HCT116 (cell line): ENCODE results near the gene LAX1. TPM values are rescaled to one million over a fixed set of nuclear protein-coding genes. Genes with fewer than 3 reads are reported as not detected.

Experiments used
- ATAC-seq: fragments of 200-7000 bp; cut with Tn5 transposase; 2 replicates; pipeline ENCODE4 v1.9.1; 2020; ENCODE audit warnings: mild to moderate bottlenecking, moderate library complexity
- BruUV-seq: library from RNA; stranded (reverse); fragments of 400-500 nt; replicated peaks from 2 replicates; lab custom pipeline; 2021; lab: Mats Ljungman, UMichigan
- CTCF ChIA-PET: fragments of 300-600 bp; sonication (Branson Sonifier 250); formaldehyde crosslinking; loops from one replicate; lab custom pipeline; 2021; ENCODE audit warnings: antibody characterized with exemption; lab: Charles Lee
- POLR2A ChIA-PET: fragments of 300-600, 350-600 bp; sonication (Branson Sonifier 250); formaldehyde crosslinking; loops from one replicate; lab custom pipeline; 2021; ENCODE audit warnings: antibody characterized with exemption; lab: Charles Lee
- RAD21 ChIA-PET, 2 experiments: fragments of 300-600 bp; sonication (Branson Sonifier 250); formaldehyde crosslinking; loops; one replicate each; lab custom pipeline; 2023; ENCODE audit warnings: low total read pairs in 2 of 2; ENCODE audit not compliant: uncharacterized antibody in 2 of 2, unreplicated experiment in 2 of 2, low non-redundant PET in 1 of 2; lab: Charles Lee
- DNase-seq: peaks from one replicate; pipeline ENCODE4 v3.0.0-alpha.2; 2010; ENCODE audit warnings: low read depth, low spot score
- H2AFZ ChIP-seq: fragments of 200-600 bp; shearing (Covaris generic), sonication (generic); 2 replicates; pipeline ENCODE4 v1.6.1; 2017; ENCODE audit warnings: low read depth, mixed run types, mixed read lengths, antibody characterized with exemption, low read length; ENCODE audit not compliant: poor library complexity, severe bottlenecking
- H3K27ac ChIP-seq: 2 replicates; pipeline ENCODE4 v1.5.1; 2012; ENCODE audit warnings: low read depth, low read length
- H3K27me3 ChIP-seq: fragments of 200-600 bp; sonication (generic); 2 replicates; pipeline ENCODE4 v1.6.1; 2016; ENCODE audit warnings: mixed run types, low read length, mixed read lengths; ENCODE audit not compliant: insufficient read depth
- H3K36me3 ChIP-seq, 2 experiments: fragments of 200-500 bp in 1 of 2; fragments of 200-600 bp in 1 of 2; sonication (Bioruptor generic) in 1 of 2; sonication (generic) in 1 of 2; 2 replicates each; pipeline versions ENCODE4 v1.5.1 to v1.6.1; 2014 to 2016; ENCODE audit warnings: low read length in 2 of 2, inconsistent platforms in 1 of 2, mixed read lengths in 1 of 2, mixed run types in 1 of 2; ENCODE audit not compliant: insufficient read depth in 2 of 2, control insufficient read depth in 1 of 2
- H3K4me1 ChIP-seq, 2 experiments: fragments of 200-600 bp in 1 of 2; sonication (generic) in 1 of 2; 2 replicates each; pipeline versions ENCODE4 v1.5.1 to v1.6.1; 2012 to 2017; ENCODE audit warnings: low read length in 2 of 2, inconsistent platforms in 1 of 2, mild to moderate bottlenecking in 1 of 2, mixed read lengths in 1 of 2, mixed run types in 1 of 2, moderate library complexity in 1 of 2; ENCODE audit not compliant: insufficient read depth in 2 of 2, control insufficient read depth in 1 of 2
- H3K4me2 ChIP-seq: fragments of 200-600 bp; sonication (generic); 2 replicates; pipeline ENCODE4 v1.6.1; 2017; ENCODE audit warnings: mixed run types, low read length, mixed read lengths
- H3K4me3 ChIP-seq, 2 experiments: fragments of 200-600 bp in 1 of 2; sonication (generic) in 1 of 2; replicated peaks in 1 of 2; 2 replicates each; pipeline ENCODE4 v1.5.1; 2011 to 2016; ENCODE audit warnings: low read length in 2 of 2, control low read depth in 1 of 2, low read depth in 1 of 2, mild to moderate bottlenecking in 1 of 2, mixed read lengths in 1 of 2, mixed run types in 1 of 2
- H3K79me2 ChIP-seq: fragments of 200-600 bp; sonication (generic); 2 replicates; pipeline ENCODE4 v1.6.1; 2017; ENCODE audit warnings: mild to moderate bottlenecking, mixed run types, low read length, moderate library complexity, mixed read lengths; ENCODE audit not compliant: insufficient read depth
- H3K9ac ChIP-seq: fragments of 200-600 bp; sonication (generic); 2 replicates; pipeline ENCODE4 v1.6.1; 2016; ENCODE audit warnings: low read length, mixed read lengths
- H3K9me2 ChIP-seq: fragments of 200-600 bp; sonication (generic), shearing (Covaris generic); 2 replicates; pipeline ENCODE4 v1.6.1; 2017; ENCODE audit warnings: mixed run types, mild to moderate bottlenecking, moderate library complexity; ENCODE audit not compliant: insufficient read depth
- H3K9me3 ChIP-seq, 2 experiments: fragments of 200-500 bp in 1 of 2; fragments of 200-600 bp in 1 of 2; sonication (Bioruptor generic) in 1 of 2; sonication (generic) in 1 of 2; 2 replicates each; pipeline ENCODE4 v1.6.1; 2014 to 2017; ENCODE audit warnings: low read length in 2 of 2, mixed read lengths in 2 of 2, inconsistent platforms in 1 of 2, low read depth in 1 of 2, mild to moderate bottlenecking in 1 of 2, mixed run types in 1 of 2, moderate library complexity in 1 of 2; ENCODE audit not compliant: control insufficient read depth in 1 of 2, insufficient read depth in 1 of 2
- H4K20me1 ChIP-seq: fragments of 200-600 bp; sonication (generic), shearing (Covaris generic); 2 replicates; pipeline ENCODE4 v1.6.1; 2017; ENCODE audit warnings: mixed run types, mild to moderate bottlenecking, moderate library complexity; ENCODE audit not compliant: insufficient read depth
- CEBPB ChIP-seq: IDR thresholded peaks from 2 replicates; pipeline ENCODE4 v1.6.1; 2012; ENCODE audit warnings: low read depth
- EZH2 ChIP-seq: fragments of 200-600 bp; sonication (generic); IDR thresholded peaks from 2 replicates; pipeline ENCODE4 v1.6.1; 2017; ENCODE audit warnings: antibody characterized with exemption, mixed run types
- FOSL1 ChIP-seq: IDR thresholded peaks from 2 replicates; pipeline ENCODE4 v1.6.1; 2012; ENCODE audit warnings: low read depth
- JUND ChIP-seq: IDR thresholded peaks from 2 replicates; pipeline ENCODE4 v1.6.1; 2012
- POLR2A ChIP-seq: IDR thresholded peaks from 2 replicates; pipeline ENCODE4 v1.7.0; 2011; ENCODE audit warnings: borderline replicate concordance; ENCODE audit not compliant: insufficient read depth, insufficient read length; ENCODE audit errors: extremely low read depth
- SP1 ChIP-seq: IDR thresholded peaks from 2 replicates; pipeline ENCODE4 v1.6.1; 2012; ENCODE audit warnings: low read depth
- TCF7L2 ChIP-seq: IDR thresholded peaks from 2 replicates; pipeline ENCODE4 v1.7.0; 2011; ENCODE audit warnings: borderline replicate concordance, inconsistent platforms; ENCODE audit not compliant: insufficient read depth, insufficient read length; ENCODE audit errors: extremely low read depth
- intact Hi-C: fragments of 100-400 bp; cut with micrococcal nuclease; formaldehyde crosslinking; loops from 2 replicates; pipeline ENCODE4 v1.10.0; 2022
- total RNA-seq: library from RNA; stranded (reverse); gene quantifications from one replicate; pipeline ENCODE4 v1.2.1, GENCODE V29; 2021; ENCODE audit not compliant: unreplicated experiment
- TF ChIP-seq, protein P1 (sequence below): IDR thresholded peaks from 2 replicates; pipeline ENCODE4 v1.6.1; 2011; ENCODE audit warnings: mild to moderate bottlenecking, low read length, moderate library complexity; ENCODE audit not compliant: insufficient replicate concordance; ENCODE audit errors: extremely low read depth
- TF ChIP-seq, protein P2 (sequence below): IDR thresholded peaks from 2 replicates; pipeline ENCODE4 v1.6.1; 2012
- TF ChIP-seq, protein P3 (sequence below): IDR thresholded peaks from 2 replicates; pipeline ENCODE4 v1.6.1; 2012

LAX1 gene
- total RNA-seq, 1 experiment from 2014 or later, result 0.12 TPM

DNA sequence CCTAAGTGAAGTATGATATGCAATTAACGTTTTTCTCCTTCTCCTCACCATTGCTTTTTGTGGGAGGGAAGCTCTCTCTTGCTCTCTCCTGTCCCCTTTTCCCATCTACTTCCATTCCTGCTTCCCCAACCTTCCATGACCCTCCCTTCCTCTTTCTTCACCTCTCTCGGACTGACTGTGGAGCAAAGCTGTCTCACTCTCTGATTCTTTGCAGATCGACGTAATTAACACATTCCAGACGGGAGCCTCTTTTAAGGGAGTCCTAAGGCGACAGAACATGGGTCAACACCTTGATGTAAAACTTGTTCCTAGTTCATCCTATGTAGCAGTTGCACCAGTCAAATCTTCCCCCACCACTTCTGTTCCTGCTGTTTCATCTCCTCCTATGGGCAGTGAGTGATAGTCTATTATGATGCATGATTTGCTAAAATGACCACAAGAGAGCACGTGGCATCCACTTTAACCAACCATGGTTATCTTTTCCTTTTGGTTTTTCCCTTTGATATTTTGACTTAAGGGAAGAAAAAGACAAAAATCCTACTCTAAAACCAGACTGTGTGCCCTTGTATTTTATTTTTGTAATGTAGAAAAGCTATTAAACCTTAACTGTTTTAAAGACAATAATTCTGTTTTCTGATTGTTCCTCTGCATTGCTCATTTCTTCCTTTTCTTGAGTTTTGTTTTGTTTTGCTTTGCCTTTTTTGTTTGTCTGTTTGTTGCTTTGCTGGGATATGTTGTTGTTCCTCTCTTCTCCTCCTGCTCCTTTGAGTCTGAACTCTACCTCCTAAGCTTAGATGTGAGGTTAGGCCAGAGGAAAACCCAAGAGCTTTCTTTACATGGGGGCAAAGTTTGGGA lies 31.7 kb upstream of the LAX1 start:
- no peak overlapping the region for H2AFZ ChIP-seq
- ChIA-PET POLR2A (no interaction called here), RAD21 (no interaction called here), CTCF (no interaction called here)
- no peak overlapping the region for H3K4me3 ChIP-seq
- no peak overlapping the region for H3K4me2 ChIP-seq
- DNase-seq (no peak), ATAC-seq (no peak)
- H3K36me3 ChIP-seq, result peaks cover 2 to 4% of the 10 kb centered on the region in 2 experiments; a peak in 1 of 4 replicates
- no peaks in the 10 kb centered on the region for H3K4me1 ChIP-seq
- no peak overlapping the region for H3K27ac ChIP-seq
- H3K79me2 ChIP-seq, result no peaks in the 10 kb centered on the region
- intact Hi-C loops, result no loop called here
- no TSS peak for BruUV-seq
- H3K27me3 ChIP-seq, result no peaks in the 10 kb centered on the region
- no peaks in the 10 kb centered on the region for H4K20me1 ChIP-seq
- no peak overlapping the region for H3K9ac ChIP-seq
- H3K9me2 ChIP-seq, result no peaks in the 10 kb centered on the region
- H3K9me3 ChIP-seq, result no peaks in the 10 kb centered on the region
- TF ChIP-seq, protein P1, sequence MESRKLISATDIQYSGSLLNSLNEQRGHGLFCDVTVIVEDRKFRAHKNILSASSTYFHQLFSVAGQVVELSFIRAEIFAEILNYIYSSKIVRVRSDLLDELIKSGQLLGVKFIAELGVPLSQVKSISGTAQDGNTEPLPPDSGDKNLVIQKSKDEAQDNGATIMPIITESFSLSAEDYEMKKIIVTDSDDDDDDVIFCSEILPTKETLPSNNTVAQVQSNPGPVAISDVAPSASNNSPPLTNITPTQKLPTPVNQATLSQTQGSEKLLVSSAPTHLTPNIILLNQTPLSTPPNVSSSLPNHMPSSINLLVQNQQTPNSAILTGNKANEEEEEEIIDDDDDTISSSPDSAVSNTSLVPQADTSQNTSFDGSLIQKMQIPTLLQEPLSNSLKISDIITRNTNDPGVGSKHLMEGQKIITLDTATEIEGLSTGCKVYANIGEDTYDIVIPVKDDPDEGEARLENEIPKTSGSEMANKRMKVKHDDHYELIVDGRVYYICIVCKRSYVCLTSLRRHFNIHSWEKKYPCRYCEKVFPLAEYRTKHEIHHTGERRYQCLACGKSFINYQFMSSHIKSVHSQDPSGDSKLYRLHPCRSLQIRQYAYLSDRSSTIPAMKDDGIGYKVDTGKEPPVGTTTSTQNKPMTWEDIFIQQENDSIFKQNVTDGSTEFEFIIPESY, result no peak
- TF ChIP-seq JUND (no peak), FOSL1 (no peak), POLR2A (no peak)

DNA sequence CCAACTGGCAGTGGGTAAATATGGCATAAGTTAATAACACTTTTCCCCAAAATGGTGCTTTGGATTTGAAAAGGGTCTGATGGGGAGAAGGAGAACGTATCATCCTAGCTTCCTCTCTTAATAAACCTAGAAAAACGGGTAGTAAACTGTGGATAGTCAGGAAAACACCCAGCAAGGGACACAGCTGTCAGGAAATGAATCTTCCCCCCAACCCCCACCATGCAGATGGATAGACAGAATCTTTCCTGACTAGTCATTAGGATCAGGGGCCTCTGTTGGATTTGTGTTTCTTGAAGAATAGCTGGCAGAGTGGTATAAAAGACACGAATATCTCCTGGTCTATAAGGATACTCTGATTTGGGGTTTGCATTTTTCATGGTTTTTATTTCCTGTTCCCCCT lies 22.5 kb upstream of the LAX1 start:
- Histone ChIP-seq H3K9me3 (no peaks in the 10 kb centered on the region), H3K4me1 (no peaks in the 10 kb centered on the region), H3K79me2 (no peaks in the 10 kb centered on the region), H3K27me3 (no peaks in the 10 kb centered on the region), H3K36me3 (peaks cover 3 to 4% of the 10 kb centered on the region in 2 experiments; a peak in 1 of 4 replicates), H4K20me1 (no peaks in the 10 kb centered on the region), H3K4me3 (no peak overlapping the region), H3K9ac (no peak overlapping the region), H3K9me2 (no peaks in the 10 kb centered on the region), H2AFZ (no peak overlapping the region), H3K4me2 (no peak overlapping the region), H3K27ac (no peak overlapping the region)
- ChIA-PET RAD21 (no interaction called here), POLR2A (no interaction called here), CTCF (no interaction called here)
- no peak for DNase-seq
- ATAC-seq, result no peak
- TF ChIP-seq CEBPB, result no peak
- TF ChIP-seq EZH2, result no peak
- no peak for TF ChIP-seq FOSL1
- TF ChIP-seq TCF7L2, result no peak
- TF ChIP-seq, protein P2, sequence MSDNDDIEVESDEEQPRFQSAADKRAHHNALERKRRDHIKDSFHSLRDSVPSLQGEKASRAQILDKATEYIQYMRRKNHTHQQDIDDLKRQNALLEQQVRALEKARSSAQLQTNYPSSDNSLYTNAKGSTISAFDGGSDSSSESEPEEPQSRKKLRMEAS, result no peak
- TF ChIP-seq, protein P1, result no peak
- TF ChIP-seq JUND, result no peak
- no peak for TF ChIP-seq SP1
- TF ChIP-seq, protein P3, sequence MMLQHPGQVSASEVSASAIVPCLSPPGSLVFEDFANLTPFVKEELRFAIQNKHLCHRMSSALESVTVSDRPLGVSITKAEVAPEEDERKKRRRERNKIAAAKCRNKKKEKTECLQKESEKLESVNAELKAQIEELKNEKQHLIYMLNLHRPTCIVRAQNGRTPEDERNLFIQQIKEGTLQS, result no peak
- BruUV-seq, result no TSS peak
- intact Hi-C loops, result no loop called here
